GM12891 (cell line): ENCODE measurements around the gene NCOA3.

Source experiments
- POLR2A ChIP-seq: IDR thresholded peaks from 2 replicates; pipeline ENCODE4 v1.6.1; 2011; ENCODE audit warnings: low read depth, low read length, control low read depth
- POLR2AphosphoS5 ChIP-seq: IDR thresholded peaks from 2 replicates; pipeline ENCODE4 v1.6.1; 2011; ENCODE audit warnings: low read depth, low read length, control low read depth
- POU2F2 ChIP-seq: IDR thresholded peaks from 2 replicates; pipeline ENCODE4 v1.6.1; 2011; ENCODE audit warnings: low read depth, mild to moderate bottlenecking, control low read depth, low read length, moderate library complexity
- SPI1 ChIP-seq: IDR thresholded peaks from 2 replicates; pipeline ENCODE4 v1.6.1; 2011; ENCODE audit warnings: low read depth, low read length, control low read depth
- TAF1 ChIP-seq: IDR thresholded peaks from 2 replicates; pipeline ENCODE4 v1.6.1; 2011; ENCODE audit warnings: low read depth, low read length, control low read depth

- no peak for TF ChIP-seq POLR2A
- no peak for TF ChIP-seq POU2F2
- no peak for TF ChIP-seq POLR2AphosphoS5
- no peak for TF ChIP-seq TAF1
- no peak for TF ChIP-seq SPI1
Observed at GRCh38 chr20:47496118-47496517, 5.6 kb upstream of the NCOA3 start.
